ENCODE results near the gene KIF26A. TPM values are rescaled to one million over a fixed set of nuclear protein-coding genes. Genes with fewer than 3 reads are reported as not detected.

The KIF26A gene
- total and polyA plus RNA-seq, 2 experiments from 2014 or later = 5.6 to 103 TPM

DNA sequence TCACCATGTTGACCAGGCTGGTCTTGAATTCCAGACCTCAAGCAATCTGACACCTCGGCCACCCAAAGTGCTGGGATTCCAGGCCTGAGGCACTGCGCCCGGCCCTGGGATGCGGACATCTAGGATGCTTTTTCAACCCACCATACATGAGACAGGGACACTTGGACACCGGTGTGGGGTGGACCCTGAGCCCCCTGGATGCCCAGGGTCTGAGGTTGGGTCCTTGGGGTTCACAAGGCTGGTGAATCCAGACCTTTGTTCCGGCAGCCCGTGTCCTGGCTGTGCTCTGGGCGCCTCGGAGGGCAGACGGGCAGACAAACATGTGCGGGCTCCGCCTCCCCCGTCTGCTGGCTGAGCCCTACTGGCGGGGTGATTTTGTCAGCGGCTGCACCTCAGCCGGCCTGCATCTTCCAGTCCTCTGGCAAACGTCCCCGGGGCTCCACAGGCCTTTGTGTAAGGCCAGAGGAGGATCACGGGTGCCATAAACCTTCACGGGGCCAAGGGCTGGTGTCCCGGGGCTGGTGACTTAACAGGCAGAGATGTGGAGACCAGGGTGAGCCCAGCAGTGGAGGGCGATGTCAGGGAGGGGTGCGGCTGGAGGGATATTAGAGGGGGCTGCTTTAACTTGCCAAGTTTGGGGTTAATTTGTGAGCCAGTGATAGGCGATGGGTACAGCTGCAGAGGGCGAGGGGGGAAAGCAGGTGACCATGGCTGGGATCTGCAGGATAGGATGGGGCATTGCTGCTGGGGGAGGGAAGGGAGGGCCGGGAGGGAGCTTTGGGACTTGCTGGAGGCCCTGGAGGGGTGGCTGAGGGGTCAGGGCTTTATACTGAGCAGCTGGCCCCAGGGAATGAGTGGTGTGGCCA, 47.1 kb upstream of the KIF26A start (continued):
- TF ChIP-seq JUNB (IDR thresholded peaks at IDR 0.05; ENCODE audit: unreplicated experiment) = no peak
- no peak for TF ChIP-seq NANOG (IDR thresholded peaks at IDR 0.05; ENCODE audit: borderline replicate concordance)
- TF ChIP-seq ZNF331 (CRISPR knock-in tag; IDR thresholded peaks at IDR 0.05; ENCODE audit: low read depth) = no peak
- no peak for TF ChIP-seq CREB1 (CRISPR knock-in tag; IDR thresholded peaks at IDR 0.05; ENCODE audit: low read depth)
- TF ChIP-seq STAT1 (IDR thresholded peaks at IDR 0.05; ENCODE audit: unreplicated experiment) = no peak
- no peak for TF ChIP-seq REST (IDR thresholded peaks at IDR 0.05; ENCODE audit: unreplicated experiment)
- TF ChIP-seq, protein P1, sequence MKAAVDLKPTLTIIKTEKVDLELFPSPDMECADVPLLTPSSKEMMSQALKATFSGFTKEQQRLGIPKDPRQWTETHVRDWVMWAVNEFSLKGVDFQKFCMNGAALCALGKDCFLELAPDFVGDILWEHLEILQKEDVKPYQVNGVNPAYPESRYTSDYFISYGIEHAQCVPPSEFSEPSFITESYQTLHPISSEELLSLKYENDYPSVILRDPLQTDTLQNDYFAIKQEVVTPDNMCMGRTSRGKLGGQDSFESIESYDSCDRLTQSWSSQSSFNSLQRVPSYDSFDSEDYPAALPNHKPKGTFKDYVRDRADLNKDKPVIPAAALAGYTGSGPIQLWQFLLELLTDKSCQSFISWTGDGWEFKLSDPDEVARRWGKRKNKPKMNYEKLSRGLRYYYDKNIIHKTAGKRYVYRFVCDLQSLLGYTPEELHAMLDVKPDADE (IDR thresholded peaks at IDR 0.05) = no peak
- TF ChIP-seq EZH2 (IDR thresholded peaks at IDR 0.05; ENCODE audit: low read depth, unreplicated experiment) = no peak
- TF ChIP-seq EZH2phosphoT487 (IDR thresholded peaks at IDR 0.05; ENCODE audit: unreplicated experiment) = no peak

DNA sequence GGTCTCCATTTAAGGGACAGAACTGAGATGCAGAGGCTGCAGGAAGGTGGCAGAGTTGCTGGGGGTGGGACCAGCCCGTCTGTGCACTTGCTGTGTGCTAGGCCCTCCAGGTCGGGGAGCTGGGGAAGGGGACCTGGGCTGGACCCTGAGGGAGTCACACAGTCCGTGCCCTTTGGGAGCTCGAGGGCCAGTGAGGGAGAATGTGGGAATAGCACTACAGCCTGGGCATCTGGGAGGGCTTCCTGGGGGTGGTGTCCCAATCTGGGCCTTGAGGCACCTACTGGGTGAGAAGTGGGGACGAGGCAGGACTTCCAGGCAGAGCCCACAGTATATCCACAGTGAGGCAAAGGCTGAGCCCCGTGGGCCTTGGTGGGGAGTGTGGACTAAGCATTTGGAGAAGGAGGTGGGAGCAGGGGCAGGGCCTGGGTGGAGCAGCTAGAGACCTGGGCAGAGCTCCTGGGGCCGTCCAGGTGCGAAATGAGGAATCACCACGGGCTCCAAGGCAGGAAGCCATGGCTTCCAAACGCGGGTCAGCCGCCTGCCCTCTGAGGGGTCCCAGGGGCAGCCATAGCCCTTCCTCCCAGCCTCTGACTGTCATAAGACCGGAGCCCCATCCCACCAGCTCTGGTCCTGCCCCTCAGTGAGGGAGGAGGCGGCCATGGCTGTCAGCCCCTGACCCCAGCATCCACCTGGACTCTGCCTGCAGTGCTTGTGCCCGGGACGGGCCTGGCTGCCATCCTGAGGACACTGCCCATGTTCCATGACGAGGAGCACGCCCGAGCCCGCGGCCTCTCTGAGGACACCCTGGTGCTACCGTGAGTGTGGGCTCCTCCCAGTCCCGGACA, 46.2 kb upstream of the KIF26A start:
- H4K20me1 ChIP-seq (replicated peaks; ENCODE audit: insufficient read depth) = no peaks in the 10 kb centered on the region
- H3K27ac ChIP-seq (ENCODE audit: low read depth) = no peak overlapping the region
- no peak for TF ChIP-seq EZH2 (IDR thresholded peaks at IDR 0.05; ENCODE audit: low read depth, unreplicated experiment)
- TF ChIP-seq, protein P2, sequence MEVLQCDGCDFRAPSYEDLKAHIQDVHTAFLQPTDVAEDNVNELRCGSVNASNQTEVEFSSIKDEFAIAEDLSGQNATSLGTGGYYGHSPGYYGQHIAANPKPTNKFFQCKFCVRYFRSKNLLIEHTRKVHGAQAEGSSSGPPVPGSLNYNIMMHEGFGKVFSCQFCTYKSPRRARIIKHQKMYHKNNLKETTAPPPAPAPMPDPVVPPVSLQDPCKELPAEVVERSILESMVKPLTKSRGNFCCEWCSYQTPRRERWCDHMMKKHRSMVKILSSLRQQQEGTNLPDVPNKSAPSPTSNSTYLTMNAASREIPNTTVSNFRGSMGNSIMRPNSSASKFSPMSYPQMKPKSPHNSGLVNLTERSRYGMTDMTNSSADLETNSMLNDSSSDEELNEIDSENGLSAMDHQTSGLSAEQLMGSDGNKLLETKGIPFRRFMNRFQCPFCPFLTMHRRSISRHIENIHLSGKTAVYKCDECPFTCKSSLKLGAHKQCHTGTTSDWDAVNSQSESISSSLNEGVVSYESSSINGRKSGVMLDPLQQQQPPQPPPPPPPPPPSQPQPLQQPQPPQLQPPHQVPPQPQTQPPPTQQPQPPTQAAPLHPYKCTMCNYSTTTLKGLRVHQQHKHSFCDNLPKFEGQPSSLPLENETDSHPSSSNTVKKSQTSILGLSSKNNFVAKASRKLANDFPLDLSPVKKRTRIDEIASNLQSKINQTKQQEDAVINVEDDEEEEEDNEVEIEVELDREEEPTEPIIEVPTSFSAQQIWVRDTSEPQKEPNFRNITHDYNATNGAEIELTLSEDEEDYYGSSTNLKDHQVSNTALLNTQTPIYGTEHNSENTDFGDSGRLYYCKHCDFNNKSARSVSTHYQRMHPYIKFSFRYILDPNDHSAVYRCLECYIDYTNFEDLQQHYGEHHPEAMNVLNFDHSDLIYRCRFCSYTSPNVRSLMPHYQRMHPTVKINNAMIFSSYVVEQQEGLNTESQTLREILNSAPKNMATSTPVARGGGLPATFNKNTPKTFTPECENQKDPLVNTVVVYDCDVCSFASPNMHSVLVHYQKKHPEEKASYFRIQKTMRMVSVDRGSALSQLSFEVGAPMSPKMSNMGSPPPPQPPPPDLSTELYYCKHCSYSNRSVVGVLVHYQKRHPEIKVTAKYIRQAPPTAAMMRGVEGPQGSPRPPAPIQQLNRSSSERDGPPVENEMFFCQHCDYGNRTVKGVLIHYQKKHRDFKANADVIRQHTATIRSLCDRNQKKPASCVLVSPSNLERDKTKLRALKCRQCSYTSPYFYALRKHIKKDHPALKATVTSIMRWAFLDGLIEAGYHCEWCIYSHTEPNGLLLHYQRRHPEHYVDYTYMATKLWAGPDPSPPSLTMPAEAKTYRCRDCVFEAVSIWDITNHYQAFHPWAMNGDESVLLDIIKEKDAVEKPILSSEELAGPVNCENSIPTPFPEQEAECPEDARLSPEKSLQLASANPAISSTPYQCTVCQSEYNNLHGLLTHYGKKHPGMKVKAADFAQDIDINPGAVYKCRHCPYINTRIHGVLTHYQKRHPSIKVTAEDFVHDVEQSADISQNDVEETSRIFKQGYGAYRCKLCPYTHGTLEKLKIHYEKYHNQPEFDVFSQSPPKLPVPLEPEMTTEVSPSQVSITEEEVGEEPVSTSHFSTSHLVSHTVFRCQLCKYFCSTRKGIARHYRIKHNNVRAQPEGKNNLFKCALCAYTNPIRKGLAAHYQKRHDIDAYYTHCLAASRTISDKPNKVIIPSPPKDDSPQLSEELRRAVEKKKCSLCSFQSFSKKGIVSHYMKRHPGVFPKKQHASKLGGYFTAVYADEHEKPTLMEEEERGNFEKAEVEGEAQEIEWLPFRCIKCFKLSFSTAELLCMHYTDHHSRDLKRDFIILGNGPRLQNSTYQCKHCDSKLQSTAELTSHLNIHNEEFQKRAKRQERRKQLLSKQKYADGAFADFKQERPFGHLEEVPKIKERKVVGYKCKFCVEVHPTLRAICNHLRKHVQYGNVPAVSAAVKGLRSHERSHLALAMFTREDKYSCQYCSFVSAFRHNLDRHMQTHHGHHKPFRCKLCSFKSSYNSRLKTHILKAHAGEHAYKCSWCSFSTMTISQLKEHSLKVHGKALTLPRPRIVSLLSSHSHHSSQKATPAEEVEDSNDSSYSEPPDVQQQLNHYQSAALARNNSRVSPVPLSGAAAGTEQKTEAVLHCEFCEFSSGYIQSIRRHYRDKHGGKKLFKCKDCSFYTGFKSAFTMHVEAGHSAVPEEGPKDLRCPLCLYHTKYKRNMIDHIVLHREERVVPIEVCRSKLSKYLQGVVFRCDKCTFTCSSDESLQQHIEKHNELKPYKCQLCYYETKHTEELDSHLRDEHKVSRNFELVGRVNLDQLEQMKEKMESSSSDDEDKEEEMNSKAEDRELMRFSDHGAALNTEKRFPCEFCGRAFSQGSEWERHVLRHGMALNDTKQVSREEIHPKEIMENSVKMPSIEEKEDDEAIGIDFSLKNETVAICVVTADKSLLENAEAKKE (CRISPR knock-in tag; IDR thresholded peaks at IDR 0.05) = no peak
- TF ChIP-seq CREB1 (CRISPR knock-in tag; IDR thresholded peaks at IDR 0.05; ENCODE audit: low read depth) = no peak
- no peaks in the 10 kb centered on the region for H3K9me2 ChIP-seq (ENCODE audit: insufficient read depth)
- no peak for ATAC-seq
- no peak for DNase-seq (ENCODE audit: low spot score)
- no peaks in the 10 kb centered on the region for H3K79me2 ChIP-seq (replicated peaks; ENCODE audit: insufficient read depth)
- Mint-ChIP-seq H3K4me1 (peaks cover 7% of the 10 kb centered on the region; the same call in 2 of the 3 replicates), H3K27me3 (ENCODE audit: insufficient read depth, low read depth, poor library complexity) (peaks cover 8% of the 10 kb centered on the region), H3K9me3 (0 out of 3 replicates have a peak, but pooled peaks cover 2% of the 10 kb centered on the region), H3K36me3 (ENCODE audit: low read depth) (no peaks in the 10 kb centered on the region), H3K4me3 (no peak overlapping the region), H3K27ac (no peak overlapping the region)
- H3K4me3 ChIP-seq = no peak overlapping the region
- no peaks in the 10 kb centered on the region for H3K36me3 ChIP-seq (ENCODE audit: insufficient read depth)
- H3K27me3 ChIP-seq (ENCODE audit: insufficient read depth) = no peaks in the 10 kb centered on the region
- H3K4me2 ChIP-seq = no peak overlapping the region
- H3F3A ChIP-seq (replicated peaks; ENCODE audit: low read depth) = no peaks in the 10 kb centered on the region
- no peak overlapping the region for H2AFZ ChIP-seq
- peaks cover 5% of the 10 kb centered on the region; the same call in 1 of the 2 replicates for H3K4me1 ChIP-seq (ENCODE audit: insufficient read depth)
